Activated naive CD8-positive, alpha-beta T cell treated with anti-CD3 and anti-CD28 coated beads, Interleukin-2, amount 50 U/mL, for 24 hours (primary cell): Measurements from ENCODE around the gene HSD11B1L.
A peak's percentile ranks its signal among the peaks of the same experiment; 100 is the strongest.

Source experiments
- ATAC-seq: fragments of 150-1000 bp; cut with Tn5 transposase; one replicate; pipeline ENCODE4 v1.10.0; 2021
- DNase-seq: peaks from one replicate; pipeline ENCODE4 v3.0.0; 2021
- H3K27ac Mint-ChIP-seq: one replicate; pipeline ENCODE4 v1.8.0; 2021; ENCODE audit warnings: mild to moderate bottlenecking, mixed read lengths
- H3K27me3 Mint-ChIP-seq: one replicate; pipeline ENCODE4 v1.8.0; 2021; ENCODE audit warnings: mixed read lengths
- H3K36me3 Mint-ChIP-seq: one replicate; pipeline ENCODE4 v1.8.0; 2021; ENCODE audit warnings: low read depth, mixed read lengths
- H3K4me1 Mint-ChIP-seq: one replicate; pipeline ENCODE4 v1.8.0; 2021; ENCODE audit warnings: mixed read lengths
- H3K4me3 Mint-ChIP-seq: one replicate; pipeline ENCODE4 v1.8.0; 2021; ENCODE audit warnings: mild to moderate bottlenecking, moderate library complexity, mixed read lengths
- H3K9me3 Mint-ChIP-seq: one replicate; pipeline ENCODE4 v1.8.0; 2021; ENCODE audit warnings: mixed read lengths

The HSD11B1L gene

GRCh38 chr19:5654931-5655330 lies 25.9 kb upstream of the HSD11B1L start:
- ATAC-seq (no peak), DNase-seq (no peak)
- Mint-ChIP-seq H3K27me3 (no peaks in the 10 kb centered on the region), H3K9me3 (no peaks in the 10 kb centered on the region), H3K4me1 (no peaks in the 10 kb centered on the region), H3K27ac (no peak overlapping the region), H3K4me3 (no peak overlapping the region), H3K36me3 (peaks cover 58% of the 10 kb centered on the region)

- DNase-seq, result no peak
- H3K4me1 Mint-ChIP-seq, result no peaks in the 10 kb centered on the region
- ATAC-seq, result no peak
- no peak overlapping the region for H3K27ac Mint-ChIP-seq
- no peaks in the 10 kb centered on the region for H3K9me3 Mint-ChIP-seq
- H3K36me3 Mint-ChIP-seq, result peaks cover 58% of the 10 kb centered on the region
- no peaks in the 10 kb centered on the region for H3K27me3 Mint-ChIP-seq
- H3K4me3 Mint-ChIP-seq, result no peak overlapping the region
Measured at GRCh38 chr19:5655412-5655811, 25.4 kb upstream of the HSD11B1L start.

- no peak for DNase-seq
- no peak for ATAC-seq
- H3K4me3 Mint-ChIP-seq, result no peak overlapping the region
- no peaks in the 10 kb centered on the region for H3K9me3 Mint-ChIP-seq
- H3K4me1 Mint-ChIP-seq, result peaks cover 11% of the 10 kb centered on the region
- peaks cover 57% of the 10 kb centered on the region for H3K36me3 Mint-ChIP-seq
- H3K27me3 Mint-ChIP-seq, result no peaks in the 10 kb centered on the region
- no peak overlapping the region for H3K27ac Mint-ChIP-seq
Measured at GRCh38 chr19:5661483-5661882, 19.3 kb upstream of the HSD11B1L start.

GRCh38 chr19:5663904-5664303 lies 16.9 kb upstream of the HSD11B1L start:
- Mint-ChIP-seq H3K9me3 (no peaks in the 10 kb centered on the region), H3K4me1 (peaks cover 11% of the 10 kb centered on the region), H3K4me3 (no peak overlapping the region), H3K27me3 (no peaks in the 10 kb centered on the region), H3K36me3 (peaks cover 55% of the 10 kb centered on the region), H3K27ac (no peak overlapping the region)
- DNase-seq (no peak), ATAC-seq (no peak)

GRCh38 chr19:5664515-5664914 lies 16.3 kb upstream of the HSD11B1L start:
- no peak for ATAC-seq
- Mint-ChIP-seq H3K9me3 (no peaks in the 10 kb centered on the region), H3K4me3 (no peak overlapping the region), H3K4me1 (peaks cover 11% of the 10 kb centered on the region), H3K27me3 (no peaks in the 10 kb centered on the region), H3K36me3 (peaks cover 59% of the 10 kb centered on the region), H3K27ac (no peak overlapping the region)
- no peak for DNase-seq

- DNase-seq, result no peak
- Mint-ChIP-seq H3K27me3 (no peaks in the 10 kb centered on the region), H3K36me3 (peaks cover 58% of the 10 kb centered on the region), H3K9me3 (no peaks in the 10 kb centered on the region), H3K4me3 (no peak overlapping the region), H3K4me1 (peaks cover 11% of the 10 kb centered on the region), H3K27ac (peak overlapping the region; percentile 68)
- peak; percentile 47 for ATAC-seq
Measured at GRCh38 chr19:5665781-5666513, 14.9 kb upstream of the HSD11B1L start.

- ATAC-seq, result no peak
- no peak for DNase-seq
- peaks cover 11% of the 10 kb centered on the region for H3K4me1 Mint-ChIP-seq
- no peaks in the 10 kb centered on the region for H3K27me3 Mint-ChIP-seq
- H3K9me3 Mint-ChIP-seq, result no peaks in the 10 kb centered on the region
- H3K36me3 Mint-ChIP-seq, result peaks cover 60% of the 10 kb centered on the region
- no peak overlapping the region for H3K4me3 Mint-ChIP-seq
- H3K27ac Mint-ChIP-seq, result peak overlapping the region; percentile 68
Measured at GRCh38 chr19:5666921-5667610, 13.8 kb upstream of the HSD11B1L start.

GRCh38 chr19:5667751-5668271 lies 13.0 kb upstream of the HSD11B1L start:
- Mint-ChIP-seq H3K27me3 (no peaks in the 10 kb centered on the region), H3K36me3 (peaks cover 59% of the 10 kb centered on the region), H3K4me1 (peaks cover 11% of the 10 kb centered on the region), H3K4me3 (no peak overlapping the region), H3K27ac (no peak overlapping the region), H3K9me3 (no peaks in the 10 kb centered on the region)
- DNase-seq (no peak), ATAC-seq (no peak)

- Mint-ChIP-seq H3K27ac (no peak overlapping the region), H3K9me3 (no peaks in the 10 kb centered on the region), H3K4me3 (no peak overlapping the region), H3K36me3 (peaks cover 54% of the 10 kb centered on the region), H3K27me3 (no peaks in the 10 kb centered on the region), H3K4me1 (peaks cover 11% of the 10 kb centered on the region)
- ATAC-seq (no peak), DNase-seq (no peak)
Measured at GRCh38 chr19:5669212-5669611, 11.6 kb upstream of the HSD11B1L start.

- no peak overlapping the region for H3K4me3 Mint-ChIP-seq
- H3K4me1 Mint-ChIP-seq, result no peaks in the 10 kb centered on the region
- DNase-seq (no peak), ATAC-seq (no peak)
- peaks cover 32% of the 10 kb centered on the region for H3K36me3 Mint-ChIP-seq
- H3K27me3 Mint-ChIP-seq, result no peaks in the 10 kb centered on the region
- no peaks in the 10 kb centered on the region for H3K9me3 Mint-ChIP-seq
- no peak overlapping the region for H3K27ac Mint-ChIP-seq
Measured at GRCh38 chr19:5671600-5671999, 9.2 kb upstream of the HSD11B1L start.

GRCh38 chr19:5672708-5673459 lies 7.9 kb upstream of the HSD11B1L start:
- no peak for DNase-seq
- Mint-ChIP-seq H3K27ac (no peak overlapping the region), H3K36me3 (peaks cover 26% of the 10 kb centered on the region), H3K27me3 (no peaks in the 10 kb centered on the region), H3K4me3 (no peak overlapping the region), H3K4me1 (no peaks in the 10 kb centered on the region), H3K9me3 (no peaks in the 10 kb centered on the region)
- ATAC-seq, result no peak

GRCh38 chr19:5673752-5674151 lies 7.1 kb upstream of the HSD11B1L start:
- H3K4me3 Mint-ChIP-seq, result no peak overlapping the region
- DNase-seq, result no peak
- no peak overlapping the region for H3K27ac Mint-ChIP-seq
- H3K27me3 Mint-ChIP-seq, result no peaks in the 10 kb centered on the region
- no peak for ATAC-seq
- H3K4me1 Mint-ChIP-seq, result no peaks in the 10 kb centered on the region
- H3K9me3 Mint-ChIP-seq, result no peaks in the 10 kb centered on the region
- peaks cover 23% of the 10 kb centered on the region for H3K36me3 Mint-ChIP-seq

- H3K4me3 Mint-ChIP-seq, result no peak overlapping the region
- H3K4me1 Mint-ChIP-seq, result peaks cover 4% of the 10 kb centered on the region
- ATAC-seq (no peak), DNase-seq (no peak)
- no peak overlapping the region for H3K27ac Mint-ChIP-seq
- no peaks in the 10 kb centered on the region for H3K27me3 Mint-ChIP-seq
- peaks cover 16% of the 10 kb centered on the region for H3K36me3 Mint-ChIP-seq
- no peaks in the 10 kb centered on the region for H3K9me3 Mint-ChIP-seq
Measured at GRCh38 chr19:5674714-5675113, 6.1 kb upstream of the HSD11B1L start.

GRCh38 chr19:5676105-5676771 lies 4.6 kb upstream of the HSD11B1L start:
- H3K27ac Mint-ChIP-seq, result peak overlapping the region; percentile 46
- H3K36me3 Mint-ChIP-seq, result peaks cover 10% of the 10 kb centered on the region
- H3K9me3 Mint-ChIP-seq, result no peaks in the 10 kb centered on the region
- no peak overlapping the region for H3K4me3 Mint-ChIP-seq
- H3K27me3 Mint-ChIP-seq, result no peaks in the 10 kb centered on the region
- DNase-seq (no peak), ATAC-seq (no peak)
- H3K4me1 Mint-ChIP-seq, result peaks cover 10% of the 10 kb centered on the region
